H9 (cell line): Measurements from ENCODE around the gene MAPK14. TPM values are rescaled to one million over a fixed set of nuclear protein-coding genes. Genes with fewer than 3 reads are reported as not detected.

Experiments
- DNase-seq: peaks from one replicate; pipeline ENCODE4 v3.0.0-alpha.2; 2017
- H2AFZ ChIP-seq: one replicate; pipeline ENCODE4 v1.6.1; 2013; ENCODE audit warnings: mild to moderate bottlenecking, low read length, control low read depth, moderate library complexity
- H2AK5ac ChIP-seq: 2 replicates; pipeline ENCODE4 v1.6.1; 2013; ENCODE audit warnings: low read length, control low read depth, mixed read lengths; ENCODE audit not compliant: insufficient read length
- H2BK120ac ChIP-seq: one replicate; pipeline ENCODE4 v1.6.1; 2013; ENCODE audit warnings: low read depth, mild to moderate bottlenecking, low read length, control low read depth, inconsistent platforms; ENCODE audit not compliant: poor library complexity, severe bottlenecking
- H2BK12ac ChIP-seq: 2 replicates; pipeline ENCODE4 v1.6.1; 2013; ENCODE audit warnings: low read length, control low read depth, mixed read lengths, low read depth; ENCODE audit not compliant: insufficient read length
- H2BK15ac ChIP-seq: 2 replicates; pipeline ENCODE4 v1.6.1; 2013; ENCODE audit warnings: low read depth, low read length, control low read depth
- H2BK20ac ChIP-seq: one replicate; pipeline ENCODE4 v1.6.1; 2013; ENCODE audit warnings: low read depth, mild to moderate bottlenecking, low read length, control low read depth, inconsistent platforms; ENCODE audit not compliant: poor library complexity, severe bottlenecking
- H2BK5ac ChIP-seq: 2 replicates; pipeline ENCODE4 v1.6.1; 2013; ENCODE audit warnings: low read length, control low read depth, mixed read lengths; ENCODE audit not compliant: insufficient read length
- H3K14ac ChIP-seq: 2 replicates; pipeline ENCODE4 v1.6.1; 2013; ENCODE audit warnings: low read length, control low read depth; ENCODE audit not compliant: insufficient read depth
- H3K18ac ChIP-seq: 2 replicates; pipeline ENCODE4 v1.6.1; 2013; ENCODE audit warnings: low read depth, mild to moderate bottlenecking, mixed read lengths, low read length, control low read depth; ENCODE audit not compliant: insufficient read length
- H3K23ac ChIP-seq: 2 replicates; pipeline ENCODE4 v1.6.1; 2013; ENCODE audit warnings: low read length, control low read depth, mixed read lengths, low read depth; ENCODE audit not compliant: insufficient read length
- H3K23me2 ChIP-seq: 2 replicates; pipeline ENCODE4 v1.6.1; 2013; ENCODE audit warnings: low read depth, mild to moderate bottlenecking, mixed read lengths, low read length, control low read depth; ENCODE audit not compliant: insufficient read length, poor library complexity, severe bottlenecking
- H3K27ac ChIP-seq: 2 replicates; pipeline ENCODE4 v1.5.1; 2013; ENCODE audit warnings: low read length, control low read depth, mixed read lengths, low read depth; ENCODE audit not compliant: insufficient read length
- H3K27me3 ChIP-seq: 2 replicates; pipeline ENCODE4 v1.6.1; 2013; ENCODE audit warnings: low read length, control low read depth, inconsistent platforms; ENCODE audit not compliant: insufficient read depth
- H3K4ac ChIP-seq: 2 replicates; pipeline ENCODE4 v1.6.1; 2013; ENCODE audit warnings: low read depth, mild to moderate bottlenecking, control low read depth, inconsistent platforms, low read length, moderate library complexity
- H3K4me1 ChIP-seq: 2 replicates; pipeline ENCODE4 v1.6.1; 2013; ENCODE audit warnings: low read length, control low read depth, inconsistent platforms; ENCODE audit not compliant: insufficient read depth
- H3K4me2 ChIP-seq: 2 replicates; pipeline ENCODE4 v1.6.1; 2013; ENCODE audit warnings: low read length, control low read depth, mixed read lengths; ENCODE audit not compliant: insufficient read length, insufficient read depth
- H3K56ac ChIP-seq: 2 replicates; pipeline ENCODE4 v1.6.1; 2013; ENCODE audit warnings: low read depth, mild to moderate bottlenecking, mixed read lengths, low read length, control low read depth; ENCODE audit not compliant: insufficient read length
- H3K79me1 ChIP-seq: 2 replicates; pipeline ENCODE4 v1.6.1; 2013; ENCODE audit warnings: low read depth, mild to moderate bottlenecking, moderate library complexity, low read length, control low read depth, inconsistent platforms; ENCODE audit not compliant: insufficient read depth, poor library complexity, severe bottlenecking
- H3K79me2 ChIP-seq: 2 replicates; pipeline ENCODE4 v1.6.1; 2013; ENCODE audit warnings: low read length, control low read depth, inconsistent platforms; ENCODE audit not compliant: insufficient read depth
- H3K9ac ChIP-seq: 2 replicates; pipeline ENCODE4 v1.6.1; 2013; ENCODE audit warnings: low read length, control low read depth, mixed read lengths; ENCODE audit not compliant: insufficient read length; ENCODE audit errors: extremely low read depth
- H3K9me3 ChIP-seq: one replicate; pipeline ENCODE4 v1.6.1; 2013; ENCODE audit warnings: low read depth, low read length, inconsistent platforms; ENCODE audit not compliant: control insufficient read depth
- H3T11ph ChIP-seq: one replicate; pipeline ENCODE4 v1.6.1; 2013; ENCODE audit warnings: mild to moderate bottlenecking, low read length, control low read depth, inconsistent platforms
- H4K20me1 ChIP-seq: one replicate; pipeline ENCODE4 v1.6.1; 2013; ENCODE audit not compliant: control insufficient read depth, insufficient read length, insufficient read depth
- H4K5ac ChIP-seq: 2 replicates; pipeline ENCODE4 v1.6.1; 2013; ENCODE audit warnings: low read depth, mild to moderate bottlenecking, mixed read lengths, low read length, control low read depth; ENCODE audit not compliant: insufficient read length
- H4K8ac ChIP-seq: replicated peaks from 2 replicates; pipeline ENCODE4 v1.6.1; 2013; ENCODE audit warnings: low read length, control low read depth, mixed read lengths, low read depth; ENCODE audit not compliant: insufficient read length
- H4K91ac ChIP-seq: 2 replicates; pipeline ENCODE4 v1.6.1; 2013; ENCODE audit warnings: low read depth, mild to moderate bottlenecking, moderate library complexity, mixed read lengths, low read length, control low read depth; ENCODE audit not compliant: insufficient read length
- H3K27ac Mint-ChIP-seq, 3 experiments: 2 replicates in 2 of 3; 3 replicates in 1 of 3; pipeline ENCODE4 v1.8.0; 2020 to 2021; ENCODE audit warnings: mixed read lengths in 3 of 3, mild to moderate bottlenecking in 1 of 3, moderate library complexity in 1 of 3
- H3K27me3 Mint-ChIP-seq: 2 replicates; pipeline ENCODE4 v1.8.0; 2021; ENCODE audit warnings: low read depth, mild to moderate bottlenecking, moderate library complexity, mixed read lengths
- H3K36me3 Mint-ChIP-seq, 3 experiments: 2 replicates in 2 of 3; 3 replicates in 1 of 3; pipeline ENCODE4 v1.8.0; 2020 to 2021; ENCODE audit warnings: low read depth in 3 of 3, mixed read lengths in 3 of 3; ENCODE audit not compliant: insufficient read depth in 1 of 3
- H3K4me1 Mint-ChIP-seq, 2 experiments: 2 replicates each; pipeline ENCODE4 v1.8.0; 2020; ENCODE audit warnings: mixed read lengths in 2 of 2
- H3K4me3 Mint-ChIP-seq, 2 experiments: 2 replicates in 1 of 2; 3 replicates in 1 of 2; pipeline ENCODE4 v1.8.0; 2020 to 2021; ENCODE audit warnings: mild to moderate bottlenecking in 2 of 2, mixed read lengths in 2 of 2, moderate library complexity in 1 of 2
- H3K9me3 Mint-ChIP-seq, 2 experiments: 2 replicates in 1 of 2; 3 replicates in 1 of 2; pipeline ENCODE4 v1.8.0; 2020; ENCODE audit warnings: mild to moderate bottlenecking in 2 of 2, mixed read lengths in 2 of 2, moderate library complexity in 1 of 2
- WGBS: extraction: QIAGEN DNeasy Blood & Tissue Kit; methylation state at CpG from one replicate; pipeline ENCODE4 v1.1.7; 2013; ENCODE audit warnings: missing lambda C conversion rate, low lambda C conversion rate, mixed read lengths; ENCODE audit not compliant: insufficient read length; ENCODE audit errors: extremely low coverage; 5-methylcytosine and 5-hydroxymethylcytosine counted together
- total RNA-seq: library from RNA; stranded (reverse); gene quantifications from 2 replicates; pipeline ENCODE4 v1.2.1, GENCODE V29; 2021
- TF ChIP-seq, protein P1 (sequence below): fragments of 200-600 bp; sonication (generic); conservative IDR thresholded peaks from 3 replicates; pipeline ENCODE4 v1.8.0; 2021; ENCODE audit warnings: antibody characterized with exemption, mild to moderate bottlenecking

Gene MAPK14
- total RNA-seq, 1 experiment from 2014 or later = 40.5 TPM

GRCh38 chr6:36079601-36080000, 52.0 kb downstream of the MAPK14 start:
- Histone ChIP-seq H3K79me1 (no peaks in the 10 kb centered on the region), H3K27me3 (no peaks in the 10 kb centered on the region), H3K56ac (no peak overlapping the region), H3K14ac (no peak overlapping the region), H3K4ac (no peak overlapping the region), H2BK120ac (no peak overlapping the region), H3K27ac (no peak overlapping the region), H2BK15ac (no peak overlapping the region), H3K9me3 (no peaks in the 10 kb centered on the region), H2BK20ac (no peak overlapping the region), H2AK5ac (no peak overlapping the region), H2AFZ (no peak overlapping the region), H3T11ph (no peak overlapping the region), H3K9ac (no peak overlapping the region), H2BK12ac (no peak overlapping the region), H4K5ac (no peak overlapping the region), H3K23ac (no peak overlapping the region), H3K4me1 (no peaks in the 10 kb centered on the region), H4K20me1 (no peaks in the 10 kb centered on the region), H2BK5ac (no peak overlapping the region), H3K18ac (no peak overlapping the region), H3K79me2 (no peaks in the 10 kb centered on the region), H4K91ac (no peak overlapping the region), H3K4me2 (no peak overlapping the region), H3K23me2 (no peaks in the 10 kb centered on the region), H4K8ac (no peak overlapping the region)
- peaks cover 4% of the 10 kb centered on the region in 2 experiments; a peak in 2 of 4 replicates for H3K4me1 Mint-ChIP-seq
- TF ChIP-seq, protein P1, sequence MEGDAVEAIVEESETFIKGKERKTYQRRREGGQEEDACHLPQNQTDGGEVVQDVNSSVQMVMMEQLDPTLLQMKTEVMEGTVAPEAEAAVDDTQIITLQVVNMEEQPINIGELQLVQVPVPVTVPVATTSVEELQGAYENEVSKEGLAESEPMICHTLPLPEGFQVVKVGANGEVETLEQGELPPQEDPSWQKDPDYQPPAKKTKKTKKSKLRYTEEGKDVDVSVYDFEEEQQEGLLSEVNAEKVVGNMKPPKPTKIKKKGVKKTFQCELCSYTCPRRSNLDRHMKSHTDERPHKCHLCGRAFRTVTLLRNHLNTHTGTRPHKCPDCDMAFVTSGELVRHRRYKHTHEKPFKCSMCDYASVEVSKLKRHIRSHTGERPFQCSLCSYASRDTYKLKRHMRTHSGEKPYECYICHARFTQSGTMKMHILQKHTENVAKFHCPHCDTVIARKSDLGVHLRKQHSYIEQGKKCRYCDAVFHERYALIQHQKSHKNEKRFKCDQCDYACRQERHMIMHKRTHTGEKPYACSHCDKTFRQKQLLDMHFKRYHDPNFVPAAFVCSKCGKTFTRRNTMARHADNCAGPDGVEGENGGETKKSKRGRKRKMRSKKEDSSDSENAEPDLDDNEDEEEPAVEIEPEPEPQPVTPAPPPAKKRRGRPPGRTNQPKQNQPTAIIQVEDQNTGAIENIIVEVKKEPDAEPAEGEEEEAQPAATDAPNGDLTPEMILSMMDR = no peak
- WGBS = no CpG with 5 or more reads among the region's 2 CpGs
- H3K9me3 Mint-ChIP-seq = peaks cover 14% of the 10 kb centered on the region in 2 experiments; a peak in 4 of 5 replicates
- H3K36me3 Mint-ChIP-seq = peaks cover 51 to 67% (median 52%) of the 10 kb centered on the region in 3 experiments
- H3K27ac Mint-ChIP-seq = no peak overlapping the region
- no peak overlapping the region for H3K4me3 Mint-ChIP-seq
- no peaks in the 10 kb centered on the region for H3K27me3 Mint-ChIP-seq
- DNase-seq = no peak
